GM18517 (cell line): ENCODE data around the gene FOXA1.
"Not testable (repeated sequence)": the region's sequence is repeated elsewhere in the genome, so short reads cannot be mapped to it uniquely, and the experiment has no call there.

Source experiments
- ATAC-seq: cut with Tn5 transposase; IDR thresholded peaks from one replicate; pipeline ENCODE4 v1.9.1; 2021; ENCODE audit warnings: mild to moderate bottlenecking, moderate library complexity; ENCODE audit not compliant: unreplicated experiment

The FOXA1 gene

DNA sequence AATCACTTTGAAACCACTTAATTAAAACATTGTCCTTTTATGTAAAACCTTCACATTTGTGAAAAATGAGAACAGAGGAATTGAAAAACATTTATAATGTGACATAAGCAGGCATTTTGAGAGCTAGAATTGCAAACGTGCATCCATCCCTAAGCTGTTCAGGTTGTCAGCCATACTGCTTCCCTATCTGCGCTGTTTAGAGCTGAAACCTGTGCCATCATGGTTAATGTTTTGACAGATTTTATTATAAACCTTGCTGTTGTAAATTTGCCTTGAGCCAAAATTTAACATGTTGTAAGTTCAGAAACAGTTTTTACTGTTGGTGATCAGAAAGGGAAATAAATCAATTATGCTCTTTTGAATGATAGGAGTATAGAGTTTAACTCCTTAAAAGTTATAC is 31.9 kb downstream of the FOXA1 start:
- no peak for ATAC-seq

DNA sequence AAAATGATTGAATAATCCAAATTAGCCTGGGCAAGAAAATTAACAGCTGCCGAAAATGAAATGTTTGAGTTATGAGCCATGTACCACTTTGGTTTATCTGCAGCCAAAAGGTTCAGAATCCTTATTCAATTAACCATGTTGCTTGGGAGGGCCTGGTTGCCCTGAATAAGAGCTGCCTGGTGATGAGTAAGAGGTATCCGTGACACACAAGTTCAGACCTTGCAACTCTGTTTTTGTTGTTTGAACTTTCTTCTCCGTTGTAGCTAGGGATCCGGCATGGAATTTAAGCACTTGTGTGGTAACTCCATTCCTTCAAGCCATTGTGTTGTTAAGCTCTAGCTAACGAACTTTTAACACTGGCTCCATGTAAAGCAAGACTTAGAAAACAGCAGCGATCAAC is 35.7 kb downstream of the FOXA1 start:
- ATAC-seq, result no peak

GRCh38 chr14:37558740-37559139 is 36.3 kb downstream of the FOXA1 start:
- no peak for ATAC-seq

DNA sequence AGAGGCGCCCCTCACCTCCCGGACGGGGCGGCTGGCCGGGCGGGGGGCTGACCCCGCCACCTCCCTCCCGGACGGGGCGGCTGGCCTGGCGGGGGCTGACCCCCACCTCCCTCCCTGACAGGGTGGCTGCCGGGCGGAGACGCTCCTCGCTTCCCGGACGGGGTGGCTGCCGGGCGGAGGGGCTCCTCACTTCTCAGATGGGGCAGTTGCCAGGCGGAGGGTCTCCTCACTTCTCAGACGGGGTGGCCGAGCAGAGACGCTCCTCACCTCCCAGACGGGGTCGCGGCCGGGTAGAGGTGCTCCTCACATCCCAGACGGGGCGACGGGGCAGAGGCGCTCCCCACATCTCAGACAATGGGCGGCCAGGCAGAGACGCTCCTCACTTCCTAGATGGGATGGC is 39.5 kb downstream of the FOXA1 start:
- ATAC-seq, result not testable (repeated sequence)

GRCh38 chr14:37553935-37554550 is 41.0 kb downstream of the FOXA1 start:
- ATAC-seq, result no peak

DNA sequence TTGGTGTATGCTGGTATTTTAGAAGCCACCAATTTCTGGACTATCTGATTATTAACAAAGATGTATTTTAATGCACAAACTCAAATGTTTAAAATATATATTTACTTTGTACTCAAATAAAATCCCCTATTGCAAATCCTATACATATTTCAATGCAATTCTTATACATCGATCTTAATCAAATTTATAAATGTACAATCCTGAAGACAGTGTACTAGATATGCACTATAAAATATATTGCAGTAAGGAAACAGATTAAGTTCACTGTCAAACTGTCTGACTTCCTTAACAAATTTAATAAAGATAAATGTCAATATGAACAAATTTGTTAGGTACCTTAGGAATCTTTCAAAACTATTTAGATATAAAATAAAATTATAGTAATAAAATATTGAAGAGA is 43.9 kb downstream of the FOXA1 start:
- no peak for ATAC-seq

GRCh38 chr14:37550511-37550910 is 44.5 kb downstream of the FOXA1 start:
- ATAC-seq, result no peak

- no peak for ATAC-seq
These were observed 48.2 kb downstream of the FOXA1 start for GRCh38 chr14:37546621-37547447.

GRCh38 chr14:37545174-37545573 is 49.9 kb downstream of the FOXA1 start:
- no peak for ATAC-seq

DNA sequence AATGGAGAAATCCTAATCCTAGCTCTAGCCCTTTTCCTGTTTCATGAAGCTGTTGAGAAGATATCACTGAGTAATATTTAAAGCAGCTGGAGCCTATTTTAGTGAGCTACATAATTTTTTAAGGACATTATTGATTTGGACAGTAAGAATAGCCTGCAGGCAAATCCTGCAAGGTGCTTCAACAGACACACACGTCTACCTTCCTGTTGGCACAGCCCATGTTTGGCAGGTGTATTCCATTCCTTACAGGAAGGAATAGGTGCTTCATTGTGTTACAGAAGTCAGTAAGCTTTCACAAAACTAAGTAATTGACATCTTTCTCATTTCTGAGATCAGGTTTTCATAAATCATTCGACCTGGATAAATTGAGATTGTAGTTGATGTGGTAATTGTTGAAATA is 50.6 kb downstream of the FOXA1 start:
- ATAC-seq, result no peak

GRCh38 chr14:37539992-37540391 is 55.1 kb downstream of the FOXA1 start:
- ATAC-seq, result no peak
